Transverse colon (tissue), 4 donors: ENCODE results near the gene PHF5A. TPM values are rescaled to one million over a fixed set of nuclear protein-coding genes. Genes with fewer than 3 reads are reported as not detected.

Experiments
- DNase-seq: peaks from one replicate; pipeline ENCODE4 v3.0.0-alpha.2; 2019
- H3K27ac ChIP-seq, 4 donors: fragments of 200-600 bp; sonication (generic); 2 replicates each; pipeline ENCODE4 v1.5.1; 2016 to 2018; ENCODE audit warnings: inconsistent platforms in 4 of 4
- H3K27me3 ChIP-seq: fragments of 200-600 bp; sonication (generic); 2 replicates; pipeline ENCODE4 v1.5.1; 2017; ENCODE audit warnings: inconsistent platforms
- H3K36me3 ChIP-seq, 4 donors: fragments of 200-600 bp; sonication (generic); 2 replicates each; pipeline ENCODE4 v1.5.1; 2017 to 2019; ENCODE audit warnings: inconsistent platforms in 4 of 4
- H3K4me1 ChIP-seq, 4 donors: fragments of 200-600 bp; sonication (generic); 2 replicates each; pipeline ENCODE4 v1.5.1; 2017 to 2020; ENCODE audit warnings: inconsistent platforms in 4 of 4
- H3K4me3 ChIP-seq, 4 donors: fragments of 200-600 bp; sonication (generic); 1 replicate in 1 of 4; 2 replicates in 3 of 4; pipeline versions ENCODE4 v1.5.1 to v1.6.1; 2017 to 2019; ENCODE audit warnings: inconsistent platforms in 4 of 4
- H3K9me3 ChIP-seq, 2 donors: fragments of 200-600 bp; sonication (generic); 2 replicates each; pipeline ENCODE4 v1.5.1; 2017 to 2019; ENCODE audit warnings: inconsistent platforms in 2 of 2
- CTCF ChIP-seq, 5 experiments: fragments of 200-600 bp in 3 of 5; fragments of 450-650 bp in 2 of 5; sonication (generic) in 3 of 5; IDR thresholded peaks; 1 replicate in 2 of 5; 2 replicates in 3 of 5; pipeline ENCODE4 v1.5.1; 2016 to 2017; ENCODE audit warnings: antibody characterized with exemption in 5 of 5, inconsistent platforms in 3 of 5, mild to moderate bottlenecking in 2 of 5, moderate library complexity in 1 of 5
- EP300 ChIP-seq: sonication (generic); formaldehyde crosslinking; IDR thresholded peaks from one replicate; pipeline ENCODE4 v1.6.1; 2017; ENCODE audit warnings: antibody characterized with exemption, low read depth
- POLR2A ChIP-seq: fragments of 450-650 bp; IDR thresholded peaks from one replicate; pipeline ENCODE4 v1.6.1; 2016; ENCODE audit warnings: antibody characterized with exemption, mild to moderate bottlenecking, moderate library complexity
- POLR2AphosphoS5 ChIP-seq, 3 donors: sonication (generic); formaldehyde crosslinking; IDR thresholded peaks; one replicate each; pipeline ENCODE4 v1.6.1; 2016; ENCODE audit warnings: antibody characterized with exemption in 3 of 3
- WGBS, 2 donors: methylation state at CpG; one replicate each; pipeline ENCODE4 v1.1.5; 2018; ENCODE audit warnings: low coverage in 1 of 2; 5-methylcytosine and 5-hydroxymethylcytosine counted together
- in situ Hi-C, 4 donors: fragments of 200-750 bp; cut with MboI; loops; one replicate each; pipeline versions ENCODE4 v1.15.0 to v1.15.1; 2017; ENCODE audit warnings: low sequenced_read_pairs in 3 of 4, low pct_ligation_motif_present in 1 of 4, low pct_unique_long_range_greater_than_20kb in 1 of 4
- intact Hi-C: fragments of 100-400 bp; cut with DNase I; formaldehyde crosslinking; loops from one replicate; pipeline ENCODE4 v1.15.1; 2023; ENCODE audit warnings: low total_unique reads
- total RNA-seq, 4 donors: library from RNA; depleted of rRNA; stranded (reverse); fragments of >200 nt; gene quantifications; one replicate each; pipeline ENCODE4 v1.1.0, GENCODE V29; 2016

PHF5A gene
- total RNA-seq, 4 donors from 2014 or later, result 3.0 to 33.9 (median 25.0) TPM

GRCh38 chr22:41487037-41487935 is 18.8 kb upstream of the PHF5A start:
- DNase-seq, result no peak
- H3K4me3 ChIP-seq, result no peak overlapping the region
- no peaks in the 10 kb centered on the region for H3K36me3 ChIP-seq
- TF ChIP-seq CTCF (IDR thresholded peaks at IDR 0.05) (no peak), POLR2AphosphoS5 (IDR thresholded peaks at IDR 0.05) (peak in 2 of 3 donors; percentile 9 to 41), POLR2A (no peak), EP300 (no peak)
- WGBS, 2 donors, result 26 to 71% methylated on average over 2 to 8 of the region's 8 CpGs
- in situ Hi-C loops, result no loop called here
- no peaks in the 10 kb centered on the region for H3K27me3 ChIP-seq
- H3K9me3 ChIP-seq, result no peaks in the 10 kb centered on the region
- H3K4me1 ChIP-seq, result peaks cover 18 to 99% (median 51%) of the 10 kb centered on the region in 4 donors
- intact Hi-C loops, result no loop called here
- H3K27ac ChIP-seq, result peak overlapping the region; percentile 2 to 70 (median 29)

- Histone ChIP-seq H3K4me3 (peak overlapping the region in 1 of 4 donors; percentile 22), H3K27me3 (no peaks in the 10 kb centered on the region), H3K4me1 (peaks cover 27 to 99% (median 58%) of the 10 kb centered on the region in 4 donors), H3K36me3 (no peaks in the 10 kb centered on the region), H3K9me3 (no peaks in the 10 kb centered on the region), H3K27ac (peak overlapping the region; percentile 66 to 77 (median 70))
- intact Hi-C loops (no loop called here), in situ Hi-C loops (no loop called here)
- no peak for TF ChIP-seq CTCF (IDR thresholded peaks at IDR 0.05)
- TF ChIP-seq POLR2AphosphoS5 (IDR thresholded peaks at IDR 0.05), result peak in 2 of 3 donors; percentile 23 to 34
- DNase-seq, result peak; percentile 73
- 46% methylated on average over 7 of the region's 7 CpGs; no CpG with 5 or more reads in 1 of the 2 donors for WGBS, 2 donors
Observed at GRCh38 chr22:41485033-41485432, 16.5 kb upstream of the PHF5A start.

GRCh38 chr22:41482319-41482935 is 13.9 kb upstream of the PHF5A start:
- 45% methylated on average over 2 of the region's 2 CpGs; no CpG with 5 or more reads in 1 of the 2 donors for WGBS, 2 donors

GRCh38 chr22:41481925-41482318 is 13.4 kb upstream of the PHF5A start:
- no peak for DNase-seq
- no peaks in the 10 kb centered on the region for H3K36me3 ChIP-seq
- 59% methylated on average over 4 of the region's 5 CpGs; no CpG with 5 or more reads in 1 of the 2 donors for WGBS, 2 donors
- TF ChIP-seq EP300 (no peak), POLR2A (no peak), CTCF (IDR thresholded peaks at IDR 0.05) (no peak), POLR2AphosphoS5 (IDR thresholded peaks at IDR 0.05) (no peak)
- H3K27ac ChIP-seq, result peak overlapping the region; percentile 69 to 77 (median 72)
- no peaks in the 10 kb centered on the region for H3K9me3 ChIP-seq
- in situ Hi-C loops, result no loop called here
- H3K4me1 ChIP-seq, result peaks cover 18 to 80% (median 52%) of the 10 kb centered on the region in 4 donors
- no peak overlapping the region for H3K4me3 ChIP-seq
- no peaks in the 10 kb centered on the region for H3K27me3 ChIP-seq
- intact Hi-C loops, result no loop called here

More at GRCh38 chr22:41482319-41482935, 13.9 kb upstream of the PHF5A start:
- H3K4me3 ChIP-seq, result no peak overlapping the region
- in situ Hi-C loops, result no loop called here
- intact Hi-C loops, result no loop called here
- H3K36me3 ChIP-seq, result no peaks in the 10 kb centered on the region
- H3K9me3 ChIP-seq, result no peaks in the 10 kb centered on the region
- TF ChIP-seq POLR2AphosphoS5 (IDR thresholded peaks at IDR 0.05) (no peak), POLR2A (no peak), EP300 (no peak)
- no peaks in the 10 kb centered on the region for H3K27me3 ChIP-seq
- peak overlapping the region; percentile 69 to 77 (median 72) for H3K27ac ChIP-seq
- peaks cover 22 to 85% (median 55%) of the 10 kb centered on the region in 4 donors for H3K4me1 ChIP-seq
- no peak for DNase-seq
